MCF 10A (cell line): ENCODE data around the gene ADK. TPM values are rescaled to one million over a fixed set of nuclear protein-coding genes. Genes with fewer than 3 reads are reported as not detected.
A peak's percentile ranks its signal among the peaks of the same experiment; 100 is the strongest.

Experiments used
- BruUV-seq: library from RNA; stranded (reverse); fragments of 400-500 nt; replicated peaks from 2 replicates; lab custom pipeline; 2021; lab: Mats Ljungman, UMichigan
- CTCF ChIA-PET: fragments of 300-600 bp; sonication (Branson Sonifier 250); formaldehyde crosslinking; extraction: SDS; loops from one replicate; lab custom pipeline; 2021; ENCODE audit warnings: antibody characterized with exemption, inconsistent platforms; lab: Yijun Ruan, JAX
- POLR2A ChIA-PET: fragments of 300-600, 350-650 bp; sonication (Branson Sonifier 250); formaldehyde crosslinking; extraction: SDS; loops from one replicate; lab custom pipeline; 2020; ENCODE audit warnings: antibody characterized with exemption, inconsistent platforms; lab: Yijun Ruan, JAX
- DNase-seq: peaks from one replicate; pipeline ENCODE4 v3.0.0-alpha.2; 2018; ENCODE audit not compliant: unreplicated experiment
- H3K27ac Mint-ChIP-seq: one replicate; pipeline ENCODE4 v1.8.0; 2022; ENCODE audit warnings: mild to moderate bottlenecking, low read depth, mixed read lengths; ENCODE audit not compliant: unreplicated experiment
- H3K27me3 Mint-ChIP-seq: one replicate; pipeline ENCODE4 v1.8.0; 2022; ENCODE audit warnings: mixed read lengths; ENCODE audit not compliant: insufficient read depth, unreplicated experiment
- H3K36me3 Mint-ChIP-seq: one replicate; pipeline ENCODE4 v1.8.0; 2022; ENCODE audit warnings: mild to moderate bottlenecking, moderate library complexity, mixed read lengths; ENCODE audit not compliant: insufficient read depth, unreplicated experiment
- H3K4me1 Mint-ChIP-seq: one replicate; pipeline ENCODE4 v1.8.0; 2022; ENCODE audit warnings: mixed read lengths; ENCODE audit not compliant: insufficient read depth, unreplicated experiment
- H3K4me3 Mint-ChIP-seq: one replicate; pipeline ENCODE4 v1.8.0; 2022; ENCODE audit warnings: mild to moderate bottlenecking, moderate library complexity, mixed read lengths; ENCODE audit not compliant: unreplicated experiment
- H3K9me3 Mint-ChIP-seq: one replicate; pipeline ENCODE4 v1.8.0; 2022; ENCODE audit warnings: mixed read lengths; ENCODE audit not compliant: unreplicated experiment
- CTCF ChIP-seq: fragments of 200-600 bp; IDR thresholded peaks from one replicate; pipeline ENCODE4 v1.8.0; 2022; ENCODE audit warnings: antibody characterized with exemption, mild to moderate bottlenecking; ENCODE audit not compliant: unreplicated experiment
- intact Hi-C: fragments of 100-400 bp; cut with micrococcal nuclease; formaldehyde crosslinking; loops from 2 replicates; pipeline ENCODE4 v1.14.1; 2022
- total RNA-seq: library from RNA; stranded (reverse); gene quantifications from 2 replicates; pipeline ENCODE4 v1.2.3, GENCODE V29; 2022

Gene ADK
- total RNA-seq, 1 experiment from 2014 or later, result 98.6 TPM

- no peak for TF ChIP-seq CTCF
- no TSS peak for BruUV-seq
- H3K27ac Mint-ChIP-seq, result no peak overlapping the region
- POLR2A ChIA-PET, result interaction anchor here (1.3 kb wide), 1 partner anchor 45 kb away, joined by 3 read pairs; no protein-coding TSS in a partner anchor
- H3K27me3 Mint-ChIP-seq, result no peaks in the 10 kb centered on the region
- H3K4me1 Mint-ChIP-seq, result peaks cover 13% of the 10 kb centered on the region
- CTCF ChIA-PET, result interaction anchor here (0.6 kb wide), 1 partner anchor 8 kb away, joined by 3 read pairs; no protein-coding TSS in a partner anchor
- no peak overlapping the region for H3K4me3 Mint-ChIP-seq
- no peak for DNase-seq
- no peaks in the 10 kb centered on the region for H3K9me3 Mint-ChIP-seq
- peaks cover 7% of the 10 kb centered on the region for H3K36me3 Mint-ChIP-seq
- intact Hi-C loops, result no loop called here
Measured at GRCh38 chr10:74543276-74543675, 392.3 kb downstream of the ADK start.

GRCh38 chr10:74544106-74544505 lies 393.1 kb downstream of the ADK start:
- Mint-ChIP-seq H3K4me1 (peaks cover 13% of the 10 kb centered on the region), H3K9me3 (no peaks in the 10 kb centered on the region), H3K27me3 (no peaks in the 10 kb centered on the region), H3K4me3 (peak overlapping the region; percentile 41), H3K36me3 (peaks cover 7% of the 10 kb centered on the region), H3K27ac (peak overlapping the region; percentile 44)
- ChIA-PET CTCF (no interaction called here), POLR2A (interaction anchor here (0.6 to 1.4 kb wide), 3 partner anchors 12 to 45 kb away, joined by 3 read pairs; no protein-coding TSS in a partner anchor)
- BruUV-seq, result no TSS peak
- no peak for TF ChIP-seq CTCF
- DNase-seq, result no peak
- intact Hi-C loops, result no loop called here

GRCh38 chr10:74548676-74549075 lies 397.7 kb downstream of the ADK start:
- H3K36me3 Mint-ChIP-seq, result peaks cover 19% of the 10 kb centered on the region
- peaks cover 5% of the 10 kb centered on the region for H3K4me1 Mint-ChIP-seq
- H3K4me3 Mint-ChIP-seq, result no peak overlapping the region
- no peak for TF ChIP-seq CTCF
- ChIA-PET POLR2A (no interaction called here), CTCF (no interaction called here)
- no peak for DNase-seq
- no TSS peak for BruUV-seq
- no peaks in the 10 kb centered on the region for H3K9me3 Mint-ChIP-seq
- intact Hi-C loops, result no loop called here
- H3K27me3 Mint-ChIP-seq, result no peaks in the 10 kb centered on the region
- H3K27ac Mint-ChIP-seq, result no peak overlapping the region

- DNase-seq, result no peak
- intact Hi-C loops, result no loop called here
- H3K4me1 Mint-ChIP-seq, result no peaks in the 10 kb centered on the region
- H3K4me3 Mint-ChIP-seq, result no peak overlapping the region
- no peak for TF ChIP-seq CTCF
- ChIA-PET POLR2A (interaction anchor here (1.0 to 1.2 kb wide), 3 partner anchors 12 to 30 kb away, joined by 3 read pairs; no protein-coding TSS in a partner anchor), CTCF (no interaction called here)
- BruUV-seq, result no TSS peak
- H3K36me3 Mint-ChIP-seq, result peaks cover 5% of the 10 kb centered on the region
- no peak overlapping the region for H3K27ac Mint-ChIP-seq
- no peaks in the 10 kb centered on the region for H3K9me3 Mint-ChIP-seq
- H3K27me3 Mint-ChIP-seq, result no peaks in the 10 kb centered on the region
Measured at GRCh38 chr10:74556072-74556705, 405.2 kb downstream of the ADK start.
